ENCODE measurements around the gene CLDN25. TPM values are rescaled to one million over a fixed set of nuclear protein-coding genes. Genes with fewer than 3 reads are reported as not detected.

CLDN25 gene
- total RNA-seq, 1 experiment from 2014 or later = not detected

- no TSS peak for BruUV-seq (replicated peaks)
- intact Hi-C loops (cut with micrococcal nuclease) = no loop called here
- H3K9me3 ChIP-seq (ENCODE audit: low read length) = no peaks in the 10 kb centered on the region
- peaks cover 8% of the 10 kb centered on the region; the same call in 1 of the 2 replicates for H3K4me1 ChIP-seq (ENCODE audit: insufficient read depth, low read length)
- H3K4me2 ChIP-seq (ENCODE audit: low read length) = peak overlapping the region; percentile 78
- peak overlapping the region; percentile 55 for H3K4me3 ChIP-seq (ENCODE audit: low read length)
- peak; percentile 84 for DNase-seq
- no peaks in the 10 kb centered on the region for H3K36me3 ChIP-seq (ENCODE audit: low read depth, low read length)
- ChIA-PET CTCF (no interaction called here), POLR2A (ENCODE audit: unreplicated experiment) (no interaction called here)
- H4K20me1 ChIP-seq (ENCODE audit: low read length) = no peaks in the 10 kb centered on the region
- no peaks in the 10 kb centered on the region for H3F3A ChIP-seq (ENCODE audit: low read length, unreplicated experiment)
- H3K9me2 ChIP-seq (replicated peaks; ENCODE audit: low read length) = no peaks in the 10 kb centered on the region
- no peak overlapping the region for H3K9ac ChIP-seq (ENCODE audit: low read length)
- no peak overlapping the region for H3K27ac ChIP-seq (ENCODE audit: low read length)
- peak overlapping the region; percentile 67 for H2AFZ ChIP-seq (ENCODE audit: low read length)
- TF ChIP-seq EZH2 (IDR thresholded peaks at IDR 0.05; ENCODE audit: low read length, unreplicated experiment) = no peak
- no peak for TF ChIP-seq EZH2phosphoT487 (IDR thresholded peaks at IDR 0.05; ENCODE audit: borderline replicate concordance, low read length)
- TF ChIP-seq CTCF (conservative IDR thresholded peaks at IDR 0.05; ENCODE audit: low read depth, low read length) = no peak
- H3K27me3 ChIP-seq (ENCODE audit: low read length) = no peaks in the 10 kb centered on the region
- ATAC-seq = peak; percentile 58
- H3K79me2 ChIP-seq (ENCODE audit: low read length) = peaks cover 2% of the 10 kb centered on the region
Measured at GRCh38 chr11:113778111-113778910, 1.3 kb upstream of the CLDN25 start.

- Histone ChIP-seq H3K9me3 (ENCODE audit: low read length) (no peaks in the 10 kb centered on the region), H3K27ac (ENCODE audit: low read length) (no peak overlapping the region), H3K27me3 (ENCODE audit: low read length) (peaks cover 7% of the 10 kb centered on the region; the same call in 1 of the 2 replicates), H3K9me2 (replicated peaks; ENCODE audit: low read length) (no peaks in the 10 kb centered on the region), H3K4me1 (ENCODE audit: insufficient read depth, low read length) (peaks cover 4% of the 10 kb centered on the region; the same call in 1 of the 2 replicates), H3K4me2 (ENCODE audit: low read length) (no peak overlapping the region), H3K79me2 (ENCODE audit: low read length) (no peaks in the 10 kb centered on the region), H3K4me3 (ENCODE audit: low read length) (no peak overlapping the region), H4K20me1 (ENCODE audit: low read length) (no peaks in the 10 kb centered on the region), H2AFZ (ENCODE audit: low read length) (no peak overlapping the region), H3K9ac (ENCODE audit: low read length) (no peak overlapping the region), H3F3A (ENCODE audit: low read length, unreplicated experiment) (no peaks in the 10 kb centered on the region), H3K36me3 (ENCODE audit: low read depth, low read length) (no peaks in the 10 kb centered on the region)
- BruUV-seq (replicated peaks) = no TSS peak
- no peak for TF ChIP-seq EZH2 (IDR thresholded peaks at IDR 0.05; ENCODE audit: low read length, unreplicated experiment)
- no peak for TF ChIP-seq EZH2phosphoT487 (IDR thresholded peaks at IDR 0.05; ENCODE audit: borderline replicate concordance, low read length)
- TF ChIP-seq CTCF (conservative IDR thresholded peaks at IDR 0.05; ENCODE audit: low read depth, low read length) = no peak
- DNase-seq = peak; percentile 26
- ATAC-seq = no peak
- POLR2A ChIA-PET (ENCODE audit: unreplicated experiment) = no interaction called here
- CTCF ChIA-PET = no interaction called here
- intact Hi-C loops (cut with micrococcal nuclease) = no loop called here
Measured at GRCh38 chr11:113781682-113782081, 2.1 kb downstream of the CLDN25 start.

DNA sequence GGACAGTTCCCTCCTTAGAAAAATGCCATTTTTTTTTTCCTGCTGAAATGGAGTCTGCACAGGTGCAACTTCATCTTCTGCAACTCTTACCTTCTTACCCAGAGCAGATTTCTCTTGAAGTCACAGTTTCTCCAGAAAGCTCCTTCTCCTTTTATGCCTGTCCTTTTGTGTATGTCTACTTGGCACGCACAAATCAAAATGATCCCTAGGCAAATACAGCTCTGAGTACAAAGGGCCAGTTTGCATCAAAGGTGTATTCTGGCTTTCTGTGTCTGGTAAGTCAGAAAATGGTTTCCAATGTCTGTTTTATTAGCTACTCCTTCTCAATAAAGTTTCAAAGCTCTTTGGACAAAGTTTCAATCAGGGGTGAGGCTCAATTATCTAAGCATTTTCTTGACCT is 2.5 kb downstream of the CLDN25 start:
- CTCF ChIA-PET = no interaction called here

More for the DNA sequence above, 2.5 kb downstream of the CLDN25 start:
- no peak overlapping the region for H3K27ac ChIP-seq (ENCODE audit: low read length)
- H3K27me3 ChIP-seq (ENCODE audit: low read length) = peaks cover 7% of the 10 kb centered on the region; the same call in 1 of the 2 replicates
- H3F3A ChIP-seq (ENCODE audit: low read length, unreplicated experiment) = no peaks in the 10 kb centered on the region
- intact Hi-C loops (cut with micrococcal nuclease) = no loop called here
- DNase-seq (no peak), ATAC-seq (no peak)
- H3K9me2 ChIP-seq (replicated peaks; ENCODE audit: low read length) = no peaks in the 10 kb centered on the region
- no TSS peak for BruUV-seq (replicated peaks)
- no peak for TF ChIP-seq EZH2phosphoT487 (IDR thresholded peaks at IDR 0.05; ENCODE audit: borderline replicate concordance, low read length)
- no peak for TF ChIP-seq CTCF (conservative IDR thresholded peaks at IDR 0.05; ENCODE audit: low read depth, low read length)
- no peak for TF ChIP-seq EZH2 (IDR thresholded peaks at IDR 0.05; ENCODE audit: low read length, unreplicated experiment)
- no peaks in the 10 kb centered on the region for H3K36me3 ChIP-seq (ENCODE audit: low read depth, low read length)
- POLR2A ChIA-PET (ENCODE audit: unreplicated experiment) = no interaction called here
- no peaks in the 10 kb centered on the region for H3K79me2 ChIP-seq (ENCODE audit: low read length)
- H3K4me3 ChIP-seq (ENCODE audit: low read length) = no peak overlapping the region
- no peak overlapping the region for H3K9ac ChIP-seq (ENCODE audit: low read length)
- no peaks in the 10 kb centered on the region for H4K20me1 ChIP-seq (ENCODE audit: low read length)
- no peak overlapping the region for H3K4me2 ChIP-seq (ENCODE audit: low read length)
- no peaks in the 10 kb centered on the region for H3K9me3 ChIP-seq (ENCODE audit: low read length)
- H2AFZ ChIP-seq (ENCODE audit: low read length) = no peak overlapping the region
- H3K4me1 ChIP-seq (ENCODE audit: insufficient read depth, low read length) = peaks cover 4% of the 10 kb centered on the region; the same call in 1 of the 2 replicates
